ENCODE data around the gene ALKBH7. TPM values are rescaled to one million over a fixed set of nuclear protein-coding genes. Genes with fewer than 3 reads are reported as not detected.
A peak's percentile ranks its signal among the peaks of the same experiment; 100 is the strongest.

ALKBH7 gene
- total RNA-seq, 2 donors from 2014 or later = 71.7 to 93.7 TPM

- peaks cover 0 to 16% of the 10 kb centered on the region in 2 donors for H3K4me1 ChIP-seq
- H3K27ac ChIP-seq = no peak overlapping the region
- TF ChIP-seq CTCF (IDR thresholded peaks at IDR 0.05) = no peak
- peaks cover 78% of the 10 kb centered on the region for H3K36me3 ChIP-seq
- H3K4me3 ChIP-seq = no peak overlapping the region
- DNase-seq (ENCODE audit: low spot score) = no peak
- H3K9me3 ChIP-seq = no peaks in the 10 kb centered on the region
- H3K27me3 ChIP-seq = no peaks in the 10 kb centered on the region
These were observed 44.2 kb downstream of the ALKBH7 start for GRCh38 chr19:6416658-6417405.

- no peak for DNase-seq (ENCODE audit: low spot score)
- no peak overlapping the region for H3K4me3 ChIP-seq
- peak in 1 of 2 donors; percentile 52 for TF ChIP-seq CTCF (IDR thresholded peaks at IDR 0.05)
- H3K27ac ChIP-seq = no peak overlapping the region
- H3K36me3 ChIP-seq = peaks cover 78% of the 10 kb centered on the region
- peaks cover 0 to 27% of the 10 kb centered on the region in 2 donors for H3K4me1 ChIP-seq
- H3K9me3 ChIP-seq = no peaks in the 10 kb centered on the region
- H3K27me3 ChIP-seq = no peaks in the 10 kb centered on the region
These were observed 45.3 kb downstream of the ALKBH7 start for GRCh38 chr19:6417713-6418561.

- no peaks in the 10 kb centered on the region for H3K27me3 ChIP-seq
- H3K4me3 ChIP-seq = no peak overlapping the region
- H3K9me3 ChIP-seq = no peaks in the 10 kb centered on the region
- peaks cover 0 to 33% of the 10 kb centered on the region in 2 donors for H3K4me1 ChIP-seq
- TF ChIP-seq CTCF (IDR thresholded peaks at IDR 0.05) = no peak
- DNase-seq (ENCODE audit: low spot score) = no peak
- H3K27ac ChIP-seq = no peak overlapping the region
- peaks cover 75% of the 10 kb centered on the region for H3K36me3 ChIP-seq
These were observed 46.0 kb downstream of the ALKBH7 start for GRCh38 chr19:6418562-6418932.

GRCh38 chr19:6421075-6422014 lies 48.8 kb downstream of the ALKBH7 start:
- peaks cover 47% of the 10 kb centered on the region for H3K36me3 ChIP-seq
- H3K4me3 ChIP-seq = no peak overlapping the region
- no peaks in the 10 kb centered on the region for H3K27me3 ChIP-seq
- no peak overlapping the region for H3K27ac ChIP-seq
- H3K9me3 ChIP-seq = no peaks in the 10 kb centered on the region
- no peak for DNase-seq (ENCODE audit: low spot score)
- TF ChIP-seq CTCF (IDR thresholded peaks at IDR 0.05) = no peak
- peaks cover 0 to 45% of the 10 kb centered on the region in 2 donors for H3K4me1 ChIP-seq

GRCh38 chr19:6423499-6424194 lies 51.1 kb downstream of the ALKBH7 start:
- H3K27me3 ChIP-seq = no peaks in the 10 kb centered on the region
- no peak for TF ChIP-seq CTCF (IDR thresholded peaks at IDR 0.05)
- peak overlapping the region; percentile 76 to 82 for H3K4me3 ChIP-seq
- peaks cover 0 to 45% of the 10 kb centered on the region in 2 donors for H3K4me1 ChIP-seq
- H3K9me3 ChIP-seq = no peaks in the 10 kb centered on the region
- peak overlapping the region; percentile 46 to 75 for H3K27ac ChIP-seq
- peak; percentile 61 for DNase-seq (ENCODE audit: low spot score)
- H3K36me3 ChIP-seq = peaks cover 24% of the 10 kb centered on the region

All from right atrium auricular region (tissue), 2 donors.